T-helper 1 cell treated with Interleukin-12 subunit alpha and Interleukin-12 subunit beta and Interleukin-4 antibody, amounts not matched to agents 30 μg/mL and 1 μg/mL, for 36 hours (primary cell): ENCODE data around the gene MARCO.

Source experiments
- H3K27ac Mint-ChIP-seq: one replicate; pipeline ENCODE4 v1.8.0; 2021; ENCODE audit warnings: mild to moderate bottlenecking, mixed read lengths
- H3K27me3 Mint-ChIP-seq: one replicate; pipeline ENCODE4 v1.8.0; 2021; ENCODE audit warnings: low read depth, mixed read lengths
- H3K36me3 Mint-ChIP-seq: one replicate; pipeline ENCODE4 v1.8.0; 2021; ENCODE audit warnings: low read depth, mixed read lengths
- H3K4me1 Mint-ChIP-seq: one replicate; pipeline ENCODE4 v1.8.0; 2021; ENCODE audit warnings: low read depth, mixed read lengths
- H3K4me3 Mint-ChIP-seq: one replicate; pipeline ENCODE4 v1.8.0; 2021; ENCODE audit warnings: mild to moderate bottlenecking, moderate library complexity, mixed read lengths
- H3K9me3 Mint-ChIP-seq: one replicate; pipeline ENCODE4 v1.8.0; 2021; ENCODE audit warnings: mixed read lengths

MARCO gene

DNA sequence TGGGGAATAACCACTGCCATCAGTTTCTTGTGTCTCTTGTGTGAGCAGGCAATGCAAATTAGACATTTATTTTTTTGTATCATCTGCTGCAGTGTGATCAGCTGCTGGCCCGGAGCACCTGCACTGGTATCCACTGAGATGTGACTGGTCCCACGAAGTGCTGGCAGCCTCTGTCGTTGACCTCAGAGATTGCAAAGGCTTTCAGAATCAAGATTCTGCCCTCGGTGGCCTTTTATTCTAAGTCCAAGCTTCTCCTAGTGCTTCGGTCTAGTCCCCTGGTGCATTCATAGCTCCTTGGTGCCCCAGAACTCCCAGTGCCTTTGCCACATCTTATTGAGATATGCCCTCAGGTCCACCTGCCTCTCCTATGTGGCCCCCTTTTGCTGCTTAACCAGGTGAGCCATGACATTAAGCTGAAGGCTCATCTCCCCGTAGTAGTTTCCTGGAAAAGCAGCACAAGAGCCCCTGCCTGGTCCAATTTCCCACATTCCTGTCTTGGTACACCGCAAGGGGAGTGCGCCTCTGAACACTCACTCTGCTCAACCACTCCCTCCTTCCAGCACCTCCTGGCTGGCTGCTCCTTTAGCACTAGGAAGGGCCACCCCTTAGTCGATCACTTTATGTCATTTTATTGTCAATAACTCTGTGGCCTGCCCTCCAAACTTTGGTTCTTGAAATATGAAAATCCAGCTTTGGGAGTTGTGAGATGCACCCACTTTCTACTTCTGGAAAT lies 27.1 kb upstream of the MARCO start:
- Mint-ChIP-seq H3K4me3 (no peak overlapping the region), H3K27ac (no peak overlapping the region), H3K9me3 (no peaks in the 10 kb centered on the region), H3K27me3 (peaks cover 4% of the 10 kb centered on the region), H3K36me3 (no peaks in the 10 kb centered on the region), H3K4me1 (no peaks in the 10 kb centered on the region)

DNA sequence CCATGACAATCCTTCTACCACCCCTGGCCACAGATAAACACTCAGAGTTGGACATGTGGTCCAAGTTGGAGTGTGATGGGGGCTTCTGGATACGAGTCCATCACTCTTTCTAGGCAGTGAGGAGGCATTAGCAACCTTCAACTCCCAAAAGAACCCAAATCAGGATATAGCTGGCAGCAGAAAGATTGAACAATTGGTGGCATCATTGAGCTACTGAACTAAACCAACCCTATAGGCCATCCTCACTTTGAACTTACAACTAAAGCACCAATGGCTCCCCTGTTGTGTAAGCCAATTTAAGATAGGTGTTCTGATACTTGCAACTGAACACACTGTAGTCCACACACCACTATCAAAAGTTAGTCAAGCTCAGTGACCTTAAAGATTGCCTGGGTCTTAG lies 24.0 kb upstream of the MARCO start:
- Mint-ChIP-seq H3K4me1 (no peaks in the 10 kb centered on the region), H3K9me3 (no peaks in the 10 kb centered on the region), H3K36me3 (no peaks in the 10 kb centered on the region), H3K27ac (no peak overlapping the region), H3K4me3 (no peak overlapping the region), H3K27me3 (peaks cover 10% of the 10 kb centered on the region)

DNA sequence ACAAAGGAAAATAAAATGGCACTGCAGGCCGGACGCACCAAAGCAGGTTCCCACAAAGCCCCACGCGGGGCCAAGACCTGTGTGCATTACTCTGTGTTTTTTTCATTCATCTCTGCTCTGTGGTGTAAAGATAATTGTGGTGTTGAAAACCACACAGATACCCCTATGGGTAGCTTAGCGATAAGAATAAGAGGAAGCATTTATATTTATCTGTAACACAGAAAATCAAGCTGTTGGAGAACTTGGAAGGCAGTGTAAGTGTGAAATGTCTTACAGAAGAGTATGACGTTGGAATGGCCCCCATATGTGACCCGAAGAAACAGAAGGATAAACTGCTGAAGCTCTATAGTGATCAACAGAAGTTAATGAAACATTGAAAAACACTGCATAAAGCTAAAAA lies 20.3 kb upstream of the MARCO start:
- H3K9me3 Mint-ChIP-seq = no peaks in the 10 kb centered on the region
- H3K36me3 Mint-ChIP-seq = no peaks in the 10 kb centered on the region
- H3K27me3 Mint-ChIP-seq = peaks cover 10% of the 10 kb centered on the region
- H3K4me1 Mint-ChIP-seq = no peaks in the 10 kb centered on the region
- no peak overlapping the region for H3K4me3 Mint-ChIP-seq
- no peak overlapping the region for H3K27ac Mint-ChIP-seq

DNA sequence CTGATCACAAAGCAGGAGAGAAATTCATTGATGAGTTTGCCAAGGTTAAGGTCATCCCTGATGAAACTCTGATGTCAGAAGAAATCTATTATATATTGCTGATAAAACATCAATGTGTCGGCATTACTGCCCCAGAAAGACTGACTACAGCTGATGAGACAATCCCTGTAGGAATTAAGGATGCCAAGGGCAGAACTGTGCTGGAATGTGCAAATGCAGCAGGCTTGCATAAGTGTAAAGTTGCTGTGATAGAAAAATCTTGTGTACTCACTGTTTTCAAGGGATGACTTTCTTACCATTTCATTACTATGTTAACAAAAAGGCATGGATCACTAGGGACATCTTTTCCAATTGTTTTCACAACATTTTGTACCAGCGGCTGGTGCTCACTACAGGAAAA lies 19.7 kb upstream of the MARCO start:
- no peaks in the 10 kb centered on the region for H3K36me3 Mint-ChIP-seq
- no peaks in the 10 kb centered on the region for H3K4me1 Mint-ChIP-seq
- H3K27me3 Mint-ChIP-seq = peaks cover 10% of the 10 kb centered on the region
- H3K9me3 Mint-ChIP-seq = no peaks in the 10 kb centered on the region
- no peak overlapping the region for H3K4me3 Mint-ChIP-seq
- no peak overlapping the region for H3K27ac Mint-ChIP-seq

DNA sequence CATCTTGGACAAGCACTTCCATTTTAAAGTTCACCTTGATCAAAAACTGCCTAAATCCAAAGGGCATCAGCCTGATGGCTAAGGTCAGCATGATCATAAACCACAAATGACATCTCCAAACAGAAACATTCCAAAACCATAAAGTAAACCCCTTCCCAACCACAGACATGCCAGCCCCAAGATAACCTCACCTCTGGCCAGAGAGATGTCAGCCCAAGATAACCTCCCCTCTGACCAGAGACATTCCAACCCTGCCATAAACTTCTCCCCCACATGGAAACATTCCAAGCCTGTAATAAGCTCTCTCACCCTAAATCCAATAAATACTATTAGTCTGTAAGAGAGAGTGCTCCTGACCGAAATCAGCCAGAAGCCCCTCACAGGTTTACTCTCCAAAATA lies 18.6 kb upstream of the MARCO start:
- H3K4me1 Mint-ChIP-seq = no peaks in the 10 kb centered on the region
- no peaks in the 10 kb centered on the region for H3K36me3 Mint-ChIP-seq
- H3K4me3 Mint-ChIP-seq = no peak overlapping the region
- H3K27ac Mint-ChIP-seq = no peak overlapping the region
- H3K9me3 Mint-ChIP-seq = no peaks in the 10 kb centered on the region
- peaks cover 6% of the 10 kb centered on the region for H3K27me3 Mint-ChIP-seq

DNA sequence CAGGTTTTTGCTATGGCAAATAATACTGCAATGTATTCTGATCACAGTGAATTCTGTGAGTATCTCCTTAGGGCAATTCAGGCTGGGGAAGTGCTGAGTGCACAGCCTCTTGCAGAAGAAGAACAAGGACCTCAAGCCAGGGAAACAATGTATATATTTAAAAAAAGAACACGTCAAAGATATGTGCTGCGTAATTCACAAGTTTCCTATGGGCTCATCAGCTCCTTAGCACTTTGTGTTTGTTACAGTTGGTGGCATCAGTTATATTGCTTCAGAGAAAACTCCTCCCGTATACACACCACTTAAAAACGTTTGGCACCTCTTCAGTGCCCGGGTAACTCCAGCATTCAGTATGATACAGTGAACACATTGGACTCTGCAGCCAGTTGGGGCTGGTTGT lies 16.5 kb upstream of the MARCO start:
- Mint-ChIP-seq H3K36me3 (no peaks in the 10 kb centered on the region), H3K27ac (no peak overlapping the region), H3K4me3 (no peak overlapping the region), H3K4me1 (no peaks in the 10 kb centered on the region), H3K27me3 (peaks cover 6% of the 10 kb centered on the region), H3K9me3 (peaks cover 4% of the 10 kb centered on the region)

DNA sequence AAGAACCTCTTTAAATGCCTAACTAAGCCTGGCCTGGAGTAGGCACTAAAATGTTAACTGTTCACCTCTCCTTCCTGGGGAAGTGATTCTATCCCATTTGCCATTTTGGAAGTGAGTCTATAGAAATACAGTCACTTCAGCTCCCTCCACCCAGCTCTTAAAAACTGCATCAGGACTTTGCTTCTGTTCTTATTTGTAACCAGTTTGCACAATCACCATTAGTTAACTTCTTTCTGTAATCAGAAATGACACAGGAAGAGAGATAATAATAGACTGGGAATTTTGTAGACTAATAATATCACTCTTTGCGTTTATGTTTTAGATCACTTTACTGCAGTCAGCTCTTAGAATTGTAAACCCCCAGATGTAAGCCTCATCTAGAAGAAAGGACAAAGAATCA lies 16.0 kb upstream of the MARCO start:
- Mint-ChIP-seq H3K4me1 (no peaks in the 10 kb centered on the region), H3K36me3 (no peaks in the 10 kb centered on the region), H3K9me3 (peaks cover 8% of the 10 kb centered on the region), H3K27me3 (peaks cover 6% of the 10 kb centered on the region), H3K4me3 (no peak overlapping the region), H3K27ac (no peak overlapping the region)

DNA sequence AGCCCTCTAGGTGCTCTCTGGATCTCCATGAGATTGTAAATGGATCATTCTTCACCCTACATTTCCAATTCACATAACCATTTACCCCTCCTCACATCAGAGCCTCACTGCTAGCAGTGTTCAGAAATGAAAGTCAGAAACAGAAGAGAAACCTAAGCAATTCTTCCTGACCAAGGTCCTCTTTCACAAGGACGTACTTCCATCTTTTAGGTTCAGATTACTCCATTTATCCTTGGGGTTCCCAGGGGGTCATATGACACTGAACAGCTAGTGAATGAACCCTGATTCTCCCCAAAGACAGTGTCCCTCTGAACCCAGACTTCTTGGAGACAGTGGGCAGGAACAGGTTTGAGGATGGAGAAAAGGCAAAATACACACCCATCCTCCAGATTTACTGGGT lies 12.9 kb upstream of the MARCO start:
- no peaks in the 10 kb centered on the region for H3K36me3 Mint-ChIP-seq
- H3K27ac Mint-ChIP-seq = no peak overlapping the region

DNA sequence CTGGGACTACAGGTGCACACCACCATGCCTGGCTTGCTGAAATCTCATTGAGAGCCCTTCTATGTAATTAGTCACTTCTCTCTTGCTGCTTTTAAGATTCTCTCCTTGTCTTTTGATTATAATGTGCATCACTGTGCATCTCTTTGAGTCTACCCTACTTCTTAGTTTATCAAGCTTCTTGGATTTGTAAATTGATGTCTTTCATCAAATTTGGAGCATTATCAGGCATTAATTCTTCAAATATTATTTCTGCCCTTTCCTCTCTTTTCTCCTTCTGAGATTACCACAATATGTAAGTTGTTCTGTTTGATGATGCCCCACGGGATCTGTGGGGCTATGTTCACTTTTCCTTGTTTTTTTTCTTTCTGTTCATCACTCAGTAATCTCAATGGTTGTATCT lies 9.0 kb upstream of the MARCO start:
- Mint-ChIP-seq H3K4me1 (no peaks in the 10 kb centered on the region), H3K36me3 (no peaks in the 10 kb centered on the region), H3K27ac (no peak overlapping the region), H3K9me3 (peaks cover 18% of the 10 kb centered on the region), H3K4me3 (no peak overlapping the region), H3K27me3 (no peaks in the 10 kb centered on the region)

More for the DNA sequence above, 12.9 kb upstream of the MARCO start:
- no peaks in the 10 kb centered on the region for H3K4me1 Mint-ChIP-seq
- no peak overlapping the region for H3K4me3 Mint-ChIP-seq
- H3K27me3 Mint-ChIP-seq = no peaks in the 10 kb centered on the region
- peaks cover 18% of the 10 kb centered on the region for H3K9me3 Mint-ChIP-seq

DNA sequence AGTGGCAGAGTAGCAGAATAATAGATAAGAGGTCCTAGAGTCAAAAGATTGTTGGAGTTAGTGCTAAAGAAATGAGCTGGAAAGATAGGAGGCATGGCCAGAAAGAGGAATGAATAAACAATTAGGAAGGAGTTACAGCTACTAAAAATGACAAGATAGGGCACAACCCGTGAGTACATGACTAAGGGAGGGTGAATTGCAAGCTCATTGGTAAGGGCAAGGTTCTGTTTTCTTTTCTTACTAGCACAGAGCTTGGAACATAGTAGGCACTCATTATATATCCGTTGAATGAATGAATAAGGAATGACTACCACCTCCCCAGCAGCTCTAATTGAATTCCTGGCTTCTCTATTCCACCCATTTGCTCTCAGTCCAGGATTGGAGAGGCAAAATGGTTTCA lies 5.7 kb upstream of the MARCO start:
- Mint-ChIP-seq H3K27me3 (no peaks in the 10 kb centered on the region), H3K36me3 (no peaks in the 10 kb centered on the region), H3K4me1 (no peaks in the 10 kb centered on the region), H3K9me3 (peaks cover 9% of the 10 kb centered on the region), H3K27ac (no peak overlapping the region), H3K4me3 (no peak overlapping the region)

DNA sequence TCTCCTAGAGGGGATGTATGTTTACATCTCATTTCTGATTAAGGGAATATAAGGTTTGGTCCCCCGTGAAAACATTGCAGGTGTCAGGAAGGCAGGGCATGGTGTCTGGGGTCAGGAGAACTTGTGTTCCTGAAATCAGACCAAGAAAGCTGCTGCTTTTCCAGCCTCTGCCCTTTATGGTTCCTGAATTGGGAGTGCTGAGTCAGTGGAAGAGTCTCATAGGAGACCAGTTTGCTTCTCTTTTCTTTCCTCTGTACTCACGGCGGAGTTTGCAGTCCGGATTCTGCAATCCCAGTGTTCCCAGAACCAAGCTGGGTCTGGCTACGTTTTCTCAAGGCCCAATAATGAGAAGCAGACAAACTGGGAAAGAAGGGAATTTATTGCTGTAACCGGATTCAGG lies 5.1 kb upstream of the MARCO start:
- Mint-ChIP-seq H3K27me3 (no peaks in the 10 kb centered on the region), H3K4me3 (no peak overlapping the region), H3K9me3 (peaks cover 9% of the 10 kb centered on the region), H3K27ac (no peak overlapping the region), H3K4me1 (no peaks in the 10 kb centered on the region), H3K36me3 (no peaks in the 10 kb centered on the region)

DNA sequence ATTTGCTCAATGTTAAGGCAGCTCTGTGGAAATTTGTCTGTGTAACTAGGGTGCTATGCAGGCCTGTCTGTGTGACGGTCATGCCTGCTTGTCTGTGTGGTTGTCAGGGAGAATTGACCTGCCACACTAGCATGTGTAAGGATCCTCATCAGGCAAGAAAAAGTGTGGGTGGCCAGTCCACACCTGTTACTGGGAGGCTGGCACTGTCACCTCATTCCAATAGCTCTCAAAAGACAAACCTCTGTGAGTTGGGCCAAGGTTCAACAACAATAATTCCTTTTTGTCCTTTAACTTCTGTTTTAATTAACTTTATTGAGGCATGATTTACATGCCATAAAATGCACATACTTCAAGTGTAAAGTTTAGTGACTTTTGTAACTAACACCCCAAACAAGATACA lies 4.2 kb upstream of the MARCO start:
- no peak overlapping the region for H3K4me3 Mint-ChIP-seq
- H3K27ac Mint-ChIP-seq = no peak overlapping the region
- no peaks in the 10 kb centered on the region for H3K4me1 Mint-ChIP-seq
- H3K36me3 Mint-ChIP-seq = no peaks in the 10 kb centered on the region
- no peaks in the 10 kb centered on the region for H3K27me3 Mint-ChIP-seq
- peaks cover 8% of the 10 kb centered on the region for H3K9me3 Mint-ChIP-seq

DNA sequence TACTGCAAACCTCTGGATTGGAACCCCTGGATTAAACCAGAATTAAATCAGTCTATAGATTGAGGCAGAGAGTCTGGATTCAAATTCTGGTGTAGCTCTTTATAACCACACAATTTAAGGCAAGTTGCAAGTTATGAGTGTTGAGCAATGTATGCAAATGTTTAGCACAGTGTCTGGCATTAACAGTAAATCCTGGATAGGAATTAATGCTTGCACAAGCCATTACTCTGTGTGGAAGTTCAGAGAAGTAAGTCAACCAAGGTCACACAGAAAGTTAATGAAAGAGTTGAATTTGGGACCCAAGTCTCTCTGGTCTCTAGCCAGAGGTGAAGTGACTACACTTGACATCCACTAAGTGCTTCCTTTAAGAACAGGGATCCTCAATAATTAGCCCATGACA lies 2.0 kb upstream of the MARCO start:
- no peak overlapping the region for H3K27ac Mint-ChIP-seq
- no peaks in the 10 kb centered on the region for H3K4me1 Mint-ChIP-seq
- H3K27me3 Mint-ChIP-seq = no peaks in the 10 kb centered on the region
- H3K36me3 Mint-ChIP-seq = no peaks in the 10 kb centered on the region
- no peaks in the 10 kb centered on the region for H3K9me3 Mint-ChIP-seq
- H3K4me3 Mint-ChIP-seq = no peak overlapping the region

DNA sequence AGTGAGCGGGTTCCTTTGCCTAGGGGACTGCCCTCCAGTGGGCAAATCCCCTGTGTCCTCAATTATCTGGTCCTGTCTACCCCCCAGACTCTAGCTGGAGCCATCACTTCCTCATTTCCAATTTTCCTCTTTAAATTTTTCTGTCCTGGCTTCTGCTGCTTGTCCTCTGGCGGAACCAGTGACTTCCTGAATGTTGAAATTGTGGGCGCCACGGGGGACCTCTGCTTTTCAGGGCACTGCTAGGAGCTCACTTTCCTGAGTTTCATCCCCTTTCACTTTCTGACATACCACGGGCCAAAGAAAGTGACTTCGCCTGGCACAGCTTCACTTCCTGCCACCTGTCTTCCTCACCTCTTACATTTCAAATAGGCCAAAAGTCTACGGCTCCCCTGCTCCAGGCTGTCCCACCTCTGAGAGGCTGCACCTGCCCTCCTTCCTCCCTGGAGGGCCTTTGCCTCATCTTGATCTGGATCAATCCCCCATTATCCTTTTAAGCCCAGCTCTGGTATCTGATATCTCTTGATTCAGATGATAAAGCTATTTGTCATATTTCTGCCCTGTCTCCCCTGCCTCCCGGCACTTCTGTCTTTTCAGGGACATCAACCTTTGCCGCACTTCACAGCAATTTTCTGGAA lies 1.4 kb upstream of the MARCO start:
- Mint-ChIP-seq H3K36me3 (no peaks in the 10 kb centered on the region), H3K27ac (no peak overlapping the region), H3K4me3 (no peak overlapping the region), H3K27me3 (no peaks in the 10 kb centered on the region), H3K9me3 (no peaks in the 10 kb centered on the region), H3K4me1 (no peaks in the 10 kb centered on the region)

DNA sequence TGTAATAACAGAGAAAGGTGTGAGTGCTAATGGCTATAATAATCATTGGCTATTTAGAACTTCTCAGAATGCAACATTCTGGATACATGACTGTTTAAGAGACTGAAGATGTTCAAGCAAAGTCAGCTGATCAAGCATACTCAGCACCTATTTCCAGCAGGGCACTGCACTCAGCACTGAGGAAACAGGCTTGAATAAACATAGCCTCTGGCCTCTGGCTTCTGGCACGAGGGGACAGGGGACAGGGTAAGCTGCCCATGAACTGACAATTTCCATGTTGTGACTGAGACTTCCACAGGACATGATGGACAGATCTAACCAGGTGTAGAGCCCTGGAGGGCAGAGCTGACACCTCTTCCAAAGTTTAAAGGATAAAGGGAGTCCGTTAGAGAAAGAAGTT lies 1.3 kb downstream of the MARCO start:
- Mint-ChIP-seq H3K27me3 (no peaks in the 10 kb centered on the region), H3K4me3 (no peak overlapping the region), H3K9me3 (no peaks in the 10 kb centered on the region), H3K36me3 (no peaks in the 10 kb centered on the region), H3K27ac (no peak overlapping the region), H3K4me1 (no peaks in the 10 kb centered on the region)
